UCSD-AML1 (cell line): ENCODE data around the gene LUZP2.

Experiments used
- DNase-seq: peaks from one replicate; lab custom pipeline; 2025; ENCODE audit not compliant: unreplicated experiment; lab: John Stamatoyannopoulos, UW

LUZP2 gene

GRCh38 chr11:24560324-24560723, 63.5 kb downstream of the LUZP2 start:
- DNase-seq, result no peak

DNA sequence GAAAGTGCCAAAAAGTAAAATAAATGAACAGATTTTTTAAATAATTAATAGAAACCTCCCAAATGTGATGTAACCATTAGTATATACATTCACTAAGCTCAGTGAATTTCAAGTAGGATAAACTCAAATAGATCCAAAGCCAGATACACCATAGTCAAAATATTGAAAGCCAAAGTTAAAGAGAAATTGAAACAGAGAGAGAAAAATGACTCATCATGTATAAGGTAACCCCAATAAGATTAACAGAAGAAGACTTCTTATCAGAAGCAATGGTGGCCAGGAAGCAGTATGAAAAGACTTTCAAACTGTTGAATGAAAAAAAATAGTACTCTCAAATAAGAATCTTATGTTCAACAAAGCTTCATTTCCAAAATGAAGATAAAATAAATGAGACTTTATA, 70.5 kb downstream of the LUZP2 start:
- DNase-seq, result no peak

GRCh38 chr11:24572376-24572775, 75.5 kb downstream of the LUZP2 start:
- no peak for DNase-seq

DNA sequence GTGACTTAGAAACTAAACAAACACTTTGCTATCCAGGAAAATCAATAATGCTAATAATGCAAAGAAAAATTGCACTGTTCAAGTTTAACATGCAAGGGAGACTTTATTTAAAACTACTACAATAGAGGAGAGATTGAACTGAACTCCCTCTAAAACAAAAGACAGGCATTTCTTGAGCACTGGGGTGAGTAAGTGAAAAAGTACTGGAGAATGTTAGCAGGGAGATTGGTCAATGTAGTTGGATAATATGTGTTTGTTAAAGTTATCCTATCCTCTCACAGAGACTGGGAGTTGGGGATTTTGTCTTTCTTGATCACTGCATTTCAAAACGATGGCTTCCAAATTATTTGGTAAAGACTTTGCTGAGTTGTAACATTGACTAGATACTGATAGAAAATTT, 77.6 kb downstream of the LUZP2 start:
- no peak for DNase-seq

- DNase-seq, result no peak
These were observed 78.5 kb downstream of the LUZP2 start for GRCh38 chr11:24575392-24575791.

DNA sequence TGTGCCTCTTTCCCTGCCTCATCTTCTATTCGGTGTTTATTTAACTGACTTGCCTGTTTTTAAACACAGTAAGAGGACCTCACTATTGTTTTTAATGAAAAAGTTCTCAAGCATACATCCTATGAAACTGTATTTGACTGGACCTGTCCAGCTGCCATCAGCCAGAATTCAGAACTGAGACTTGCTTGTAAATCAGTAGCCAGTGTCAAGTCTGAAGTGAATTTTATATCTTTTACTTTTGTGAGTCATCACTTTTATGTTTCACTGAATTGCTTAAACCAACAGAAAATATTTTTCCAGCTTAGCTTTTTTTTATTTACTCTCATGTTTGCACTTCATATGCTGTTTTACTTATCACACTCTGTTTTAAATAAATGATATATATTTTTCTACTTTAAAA, 88.3 kb downstream of the LUZP2 start:
- DNase-seq, result no peak

DNA sequence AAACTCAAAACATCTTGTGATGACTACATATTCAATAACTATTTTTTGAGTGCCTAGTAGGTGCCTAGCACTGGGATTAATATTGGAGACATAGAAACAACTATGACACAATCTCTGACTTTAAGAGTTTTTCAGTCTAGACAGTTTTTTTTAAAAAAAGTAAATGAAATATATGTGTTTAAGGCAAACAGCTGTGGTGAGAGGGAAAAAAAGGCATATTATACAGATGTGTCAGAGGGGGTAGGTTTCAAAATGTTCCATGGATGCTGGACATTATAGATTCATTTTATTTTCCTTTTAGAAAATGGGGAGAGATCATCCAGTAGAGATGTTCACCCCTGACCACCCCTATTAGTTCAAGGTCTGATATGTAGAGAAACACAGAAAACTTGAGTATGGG, 90.8 kb downstream of the LUZP2 start:
- no peak for DNase-seq

GRCh38 chr11:24588081-24588480, 91.2 kb downstream of the LUZP2 start:
- no peak for DNase-seq

GRCh38 chr11:24589064-24589463, 92.2 kb downstream of the LUZP2 start:
- DNase-seq, result no peak

DNA sequence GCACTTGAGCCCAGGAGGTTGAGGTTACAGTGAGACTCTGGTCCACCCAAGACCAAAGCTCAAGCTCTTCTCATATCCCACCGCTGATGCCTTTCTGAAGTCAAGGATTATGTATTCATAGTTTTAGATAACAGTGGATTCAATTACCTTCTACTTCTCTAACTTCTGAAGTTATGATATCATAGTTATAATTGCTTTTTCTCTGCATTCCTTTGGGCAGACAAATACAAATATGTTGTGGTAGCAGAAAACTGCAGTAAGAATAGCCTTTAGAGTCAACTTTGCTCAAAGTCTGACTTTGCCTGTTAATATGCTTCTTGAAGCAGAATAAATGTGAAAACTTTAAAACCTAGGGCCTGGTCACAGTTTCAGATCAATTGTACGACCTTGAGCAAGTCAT, 94.4 kb downstream of the LUZP2 start:
- DNase-seq, result no peak

- DNase-seq, result no peak
These were observed 95.5 kb downstream of the LUZP2 start for GRCh38 chr11:24592360-24592759.

- no peak for DNase-seq
These were observed 96.5 kb downstream of the LUZP2 start for GRCh38 chr11:24593332-24593731.

GRCh38 chr11:24594401-24594800, 97.5 kb downstream of the LUZP2 start:
- DNase-seq, result no peak

DNA sequence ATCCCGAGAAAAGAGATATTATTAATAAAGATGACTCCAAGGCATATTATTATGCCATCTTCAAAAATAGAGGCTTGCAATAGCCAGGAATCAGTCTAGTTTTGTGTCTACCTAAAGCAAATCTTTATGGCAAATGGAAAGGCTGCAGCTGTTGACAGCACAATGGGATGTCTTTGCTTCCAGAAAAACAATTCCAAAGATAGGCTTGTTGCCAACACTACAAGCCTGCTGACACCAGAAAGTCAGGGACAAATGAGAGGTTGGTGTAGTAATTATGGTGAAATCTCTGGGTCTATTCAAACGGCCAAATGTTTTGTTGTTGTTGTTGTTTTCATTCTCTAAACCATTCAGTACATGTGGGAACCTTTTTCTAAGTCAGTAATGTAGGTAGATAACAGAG, 101.8 kb downstream of the LUZP2 start:
- no peak for DNase-seq

GRCh38 chr11:24609192-24610119, 112.6 kb downstream of the LUZP2 start:
- no peak for DNase-seq

DNA sequence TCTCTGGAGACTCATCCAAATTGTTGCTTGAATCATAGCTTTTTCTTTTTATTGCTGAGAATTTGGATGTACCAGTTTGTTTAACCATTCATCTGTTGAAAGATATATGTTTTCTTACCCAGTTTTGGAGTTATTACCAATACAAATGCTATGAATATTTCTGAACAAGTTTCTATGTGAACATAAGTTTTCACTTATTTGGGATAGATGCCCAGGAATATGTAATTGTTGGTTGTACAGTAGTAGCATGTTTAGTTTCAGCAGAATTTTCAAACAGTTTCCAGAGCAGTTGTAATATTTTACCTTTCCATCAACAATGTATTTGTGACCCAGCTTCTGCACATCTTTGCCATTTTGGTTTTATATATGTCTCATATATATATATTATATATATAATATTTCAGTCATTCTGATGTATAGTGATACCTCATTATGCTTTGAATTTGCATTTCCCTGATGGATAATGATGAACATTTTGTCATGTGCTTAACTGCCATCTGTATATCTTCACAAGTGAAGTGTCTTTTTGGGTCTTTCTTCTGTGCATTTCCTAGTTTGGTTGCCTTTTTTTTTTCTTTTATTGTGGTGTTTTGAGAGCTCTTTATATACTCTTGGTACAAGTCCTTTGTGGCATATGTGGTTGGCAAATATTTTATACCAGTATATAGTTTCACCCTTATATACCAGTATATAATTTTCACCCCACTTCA, 118.8 kb downstream of the LUZP2 start:
- no peak for DNase-seq

GRCh38 chr11:24617856-24618255, 121.0 kb downstream of the LUZP2 start:
- no peak for DNase-seq

GRCh38 chr11:24619900-24620299, 123.0 kb downstream of the LUZP2 start:
- no peak for DNase-seq

DNA sequence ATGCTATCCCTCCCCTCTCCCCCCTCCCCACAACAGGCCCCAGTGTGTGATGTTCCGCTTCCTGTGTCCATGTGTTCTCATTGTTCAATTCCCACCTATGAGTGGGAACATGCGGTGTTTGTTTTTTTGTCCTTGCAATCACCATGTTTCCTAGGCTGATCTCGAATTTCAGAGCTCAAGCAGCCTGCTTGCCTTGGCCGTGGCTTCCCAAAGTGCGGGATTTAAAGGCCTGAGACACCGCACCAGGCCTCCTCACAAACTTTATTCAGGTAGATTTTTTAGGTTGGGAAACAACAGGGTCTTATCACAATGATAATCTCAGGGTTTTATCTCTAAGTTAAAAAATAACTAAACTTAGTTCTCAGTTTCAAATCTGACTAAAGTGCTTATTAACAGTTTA, 125.4 kb downstream of the LUZP2 start:
- DNase-seq, result no peak

DNA sequence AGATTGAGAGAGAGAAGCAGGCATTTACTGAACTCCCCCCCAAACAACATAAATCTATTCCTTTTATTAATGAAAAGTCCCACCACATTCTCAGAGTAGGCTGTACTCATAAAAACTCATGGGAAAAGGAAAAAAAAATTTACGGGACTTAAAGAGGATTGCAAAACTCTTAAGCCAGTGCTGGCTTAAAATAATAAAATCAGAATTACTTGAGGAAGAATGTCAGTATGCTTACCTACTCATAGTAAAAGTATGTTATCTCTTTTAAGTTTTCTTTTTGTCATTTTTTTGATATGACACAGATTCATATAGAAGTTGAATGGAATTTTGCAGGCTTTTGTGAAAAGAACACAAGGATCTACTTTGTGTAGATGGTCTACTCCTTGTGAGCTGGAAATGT, 126.3 kb downstream of the LUZP2 start:
- no peak for DNase-seq

- no peak for DNase-seq
These were observed 127.6 kb downstream of the LUZP2 start for GRCh38 chr11:24624432-24624831.

DNA sequence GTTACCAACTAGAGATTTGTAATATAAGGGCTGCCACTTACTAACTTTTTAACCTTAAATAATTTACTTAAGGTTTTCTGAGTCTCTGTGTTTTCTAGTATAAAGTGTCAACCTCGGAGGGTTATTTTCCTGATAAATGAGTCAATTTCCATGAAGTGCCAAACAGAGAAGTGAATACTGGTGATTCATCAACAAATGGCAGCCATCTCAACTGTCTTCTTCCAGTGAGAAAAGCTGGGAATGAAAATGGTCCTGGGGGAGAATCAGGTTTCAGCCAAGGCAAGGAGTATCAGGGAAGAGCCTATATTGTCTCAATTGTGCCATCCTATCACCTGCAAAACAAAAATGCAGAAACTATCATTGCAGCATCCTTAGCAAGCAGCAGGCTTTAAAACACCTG, 129.1 kb downstream of the LUZP2 start:
- no peak for DNase-seq
